Type B pancreatic cell (in vitro differentiated cells): Measurements from ENCODE around the gene NXPH2. TPM values are rescaled to one million over a fixed set of nuclear protein-coding genes. Genes with fewer than 3 reads are reported as not detected.

Source experiments
- DNase-seq: peaks from one replicate; pipeline ENCODE4 v3.0.0; 2021; ENCODE audit warnings: mixed read lengths; ENCODE audit not compliant: unreplicated experiment; ENCODE audit errors: extremely low spot score
- H3K27ac Mint-ChIP-seq: 2 replicates; pipeline ENCODE4 v1.8.0; 2021; ENCODE audit warnings: mild to moderate bottlenecking, mixed read lengths
- H3K27me3 Mint-ChIP-seq: 2 replicates; pipeline ENCODE4 v1.8.0; 2021; ENCODE audit warnings: mixed read lengths
- H3K36me3 Mint-ChIP-seq: 2 replicates; pipeline ENCODE4 v1.8.0; 2021; ENCODE audit warnings: mixed read lengths
- H3K4me1 Mint-ChIP-seq: one replicate; pipeline ENCODE4 v1.8.0; 2021; ENCODE audit warnings: mixed read lengths; ENCODE audit not compliant: unreplicated experiment
- H3K4me3 Mint-ChIP-seq: 2 replicates; pipeline ENCODE4 v1.8.0; 2021; ENCODE audit warnings: mild to moderate bottlenecking, mixed read lengths
- H3K9me3 Mint-ChIP-seq: 2 replicates; pipeline ENCODE4 v1.8.0; 2021; ENCODE audit warnings: mixed read lengths
- total RNA-seq: library from RNA; stranded (reverse); gene quantifications from 2 replicates; pipeline ENCODE4 v1.2.1, GENCODE V29; 2021; ENCODE audit warnings: low replicate concordance
- TF ChIP-seq, protein P1 (sequence below): fragments of 200-600 bp; sonication (generic); conservative IDR thresholded peaks from 2 replicates; pipeline ENCODE4 v1.5.0; 2021; ENCODE audit warnings: antibody characterized with exemption, mild to moderate bottlenecking

Gene NXPH2
- total RNA-seq, 1 donor from 2014 or later, result 5.0 TPM

DNA sequence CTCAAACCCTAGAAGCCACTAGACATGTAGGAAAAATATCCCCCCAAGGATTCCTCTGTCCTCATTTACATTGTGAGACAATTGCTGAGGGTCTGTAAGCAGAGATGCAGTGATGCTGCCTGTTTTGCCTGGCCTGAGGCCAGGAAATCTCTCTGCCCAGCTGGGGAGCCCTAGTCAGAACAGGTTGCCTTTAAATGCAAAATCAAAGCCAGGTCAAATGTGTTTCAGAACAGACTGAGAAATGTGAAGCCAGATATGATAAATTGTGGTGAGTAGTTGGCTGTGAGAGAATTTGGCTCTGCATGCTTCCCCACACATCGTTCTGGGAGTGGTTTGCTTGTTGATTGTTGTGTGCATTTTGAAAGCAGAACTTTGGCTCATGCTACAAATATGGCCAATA is 38.4 kb upstream of the NXPH2 start:
- DNase-seq, result no peak
- Mint-ChIP-seq H3K27me3 (no peaks in the 10 kb centered on the region), H3K4me3 (no peak overlapping the region), H3K27ac (no peak overlapping the region), H3K9me3 (no peaks in the 10 kb centered on the region), H3K36me3 (no peaks in the 10 kb centered on the region), H3K4me1 (peaks cover 13% of the 10 kb centered on the region)
- TF ChIP-seq, protein P1, sequence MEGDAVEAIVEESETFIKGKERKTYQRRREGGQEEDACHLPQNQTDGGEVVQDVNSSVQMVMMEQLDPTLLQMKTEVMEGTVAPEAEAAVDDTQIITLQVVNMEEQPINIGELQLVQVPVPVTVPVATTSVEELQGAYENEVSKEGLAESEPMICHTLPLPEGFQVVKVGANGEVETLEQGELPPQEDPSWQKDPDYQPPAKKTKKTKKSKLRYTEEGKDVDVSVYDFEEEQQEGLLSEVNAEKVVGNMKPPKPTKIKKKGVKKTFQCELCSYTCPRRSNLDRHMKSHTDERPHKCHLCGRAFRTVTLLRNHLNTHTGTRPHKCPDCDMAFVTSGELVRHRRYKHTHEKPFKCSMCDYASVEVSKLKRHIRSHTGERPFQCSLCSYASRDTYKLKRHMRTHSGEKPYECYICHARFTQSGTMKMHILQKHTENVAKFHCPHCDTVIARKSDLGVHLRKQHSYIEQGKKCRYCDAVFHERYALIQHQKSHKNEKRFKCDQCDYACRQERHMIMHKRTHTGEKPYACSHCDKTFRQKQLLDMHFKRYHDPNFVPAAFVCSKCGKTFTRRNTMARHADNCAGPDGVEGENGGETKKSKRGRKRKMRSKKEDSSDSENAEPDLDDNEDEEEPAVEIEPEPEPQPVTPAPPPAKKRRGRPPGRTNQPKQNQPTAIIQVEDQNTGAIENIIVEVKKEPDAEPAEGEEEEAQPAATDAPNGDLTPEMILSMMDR, result no peak

DNA sequence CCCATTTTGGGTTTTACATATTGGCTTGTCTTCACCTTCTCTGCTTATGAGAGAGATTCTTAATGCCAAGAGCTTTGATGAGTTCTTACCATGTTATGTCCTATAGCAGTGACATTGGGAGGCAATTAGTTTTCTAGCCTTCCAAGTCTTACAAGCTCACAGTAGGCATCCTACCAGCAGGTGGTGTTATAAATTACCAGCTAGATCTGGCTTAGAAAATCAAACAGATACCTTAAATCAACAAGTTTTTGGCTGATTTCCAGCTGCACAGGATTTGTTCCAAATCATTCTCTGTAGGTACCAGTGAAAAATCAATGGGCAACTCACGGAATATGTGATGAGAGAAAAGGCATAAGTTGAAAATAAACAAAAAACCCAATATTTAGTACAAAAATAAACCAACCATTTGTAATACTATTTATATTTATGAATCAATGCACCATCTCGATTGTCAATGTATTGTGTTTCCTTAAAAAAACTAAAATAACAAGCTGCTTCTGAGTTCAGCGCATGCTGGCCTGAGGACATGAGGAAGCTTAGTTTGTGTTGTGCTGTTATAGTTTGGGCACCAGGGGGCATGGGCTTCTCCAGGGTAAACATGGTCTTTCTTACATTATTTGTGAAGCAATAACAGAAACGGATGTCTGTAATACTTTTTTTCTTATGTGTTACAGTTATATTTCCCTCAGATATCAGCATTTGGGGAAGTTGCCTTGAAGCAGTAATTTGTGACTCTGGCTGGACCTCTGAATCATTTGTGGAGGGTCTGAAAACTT is 34.1 kb upstream of the NXPH2 start:
- TF ChIP-seq, protein P1, result peak; percentile 50
- no peaks in the 10 kb centered on the region for H3K9me3 Mint-ChIP-seq
- DNase-seq, result no peak
- H3K4me1 Mint-ChIP-seq, result peaks cover 9% of the 10 kb centered on the region
- peaks cover 1% of the 10 kb centered on the region for H3K27me3 Mint-ChIP-seq
- no peak overlapping the region for H3K4me3 Mint-ChIP-seq
- no peak overlapping the region for H3K27ac Mint-ChIP-seq
- H3K36me3 Mint-ChIP-seq, result no peaks in the 10 kb centered on the region

DNA sequence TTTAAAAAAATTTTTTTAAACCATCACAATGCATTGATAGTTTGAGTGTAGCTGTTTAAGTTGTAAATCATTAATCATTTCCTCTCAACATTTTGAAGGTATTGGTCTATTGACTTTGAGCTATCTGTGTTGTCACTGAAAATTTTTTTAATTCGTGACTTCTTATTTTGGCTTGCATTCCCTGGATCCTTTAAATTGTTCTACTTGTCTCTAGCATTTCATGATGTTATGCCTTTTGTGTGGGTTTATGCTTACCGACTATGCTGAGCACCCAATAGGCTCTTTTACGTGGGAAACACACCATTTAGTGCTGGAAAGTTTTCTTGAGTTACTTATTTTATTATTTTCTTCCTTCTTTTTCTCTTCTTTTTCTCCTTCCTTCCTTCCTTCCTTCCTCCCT is 31.2 kb upstream of the NXPH2 start:
- no peaks in the 10 kb centered on the region for H3K9me3 Mint-ChIP-seq
- H3K36me3 Mint-ChIP-seq, result no peaks in the 10 kb centered on the region
- no peak for DNase-seq
- no peak overlapping the region for H3K4me3 Mint-ChIP-seq
- H3K4me1 Mint-ChIP-seq, result peaks cover 5% of the 10 kb centered on the region
- no peak overlapping the region for H3K27ac Mint-ChIP-seq
- TF ChIP-seq, protein P1, result no peak
- H3K27me3 Mint-ChIP-seq, result peaks cover 2% of the 10 kb centered on the region

DNA sequence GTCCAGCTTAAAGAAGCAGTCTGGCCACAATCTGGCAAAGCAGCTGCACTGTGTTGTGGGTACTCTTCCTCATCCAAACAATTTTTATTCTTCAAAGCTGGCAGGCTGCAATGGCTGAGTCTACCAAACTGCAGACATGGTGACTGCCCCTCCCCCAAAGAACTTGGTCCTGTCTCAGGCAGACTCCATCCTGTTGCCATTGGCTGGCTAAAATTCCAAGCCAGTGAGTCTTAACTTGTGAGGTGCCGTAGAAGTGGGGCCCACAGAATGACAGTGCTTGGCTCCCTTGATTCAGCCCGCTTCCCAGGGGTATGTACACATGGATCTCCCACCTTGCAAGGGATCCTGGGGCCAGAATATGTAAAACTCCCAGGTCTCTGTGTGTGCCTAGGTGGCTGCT is 14.5 kb upstream of the NXPH2 start:
- Mint-ChIP-seq H3K36me3 (no peaks in the 10 kb centered on the region), H3K9me3 (peaks cover 9% of the 10 kb centered on the region), H3K4me3 (no peak overlapping the region), H3K27ac (no peak overlapping the region), H3K4me1 (no peaks in the 10 kb centered on the region), H3K27me3 (no peaks in the 10 kb centered on the region)
- TF ChIP-seq, protein P1, result no peak
- no peak for DNase-seq

DNA sequence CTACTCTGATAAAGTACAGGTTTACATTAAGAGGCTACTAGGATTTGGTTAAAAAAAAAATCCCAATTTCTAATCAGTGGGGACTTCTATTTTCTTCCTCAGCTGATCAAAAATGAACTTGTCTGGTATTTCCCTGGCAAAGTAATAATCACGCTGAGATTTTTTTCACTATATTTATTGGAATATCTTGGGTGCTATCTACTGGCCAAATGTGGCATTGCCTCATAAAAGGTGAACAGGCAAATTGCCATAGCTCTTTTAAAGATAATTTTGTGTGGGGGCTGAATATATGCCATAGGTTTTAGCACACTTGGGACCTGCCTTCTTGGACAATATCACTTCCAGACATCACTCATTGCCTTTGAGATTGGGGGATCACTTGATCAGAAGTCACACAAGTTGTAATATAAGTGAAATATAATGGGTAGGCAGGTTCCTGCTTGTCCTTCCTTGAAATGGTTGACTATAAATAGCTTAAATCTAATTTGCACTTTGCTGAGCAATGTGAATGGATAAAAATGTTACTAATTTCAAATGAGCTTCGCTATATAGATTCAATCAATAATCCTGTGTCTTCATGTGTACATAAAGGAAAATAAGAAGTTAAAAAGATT is 7.0 kb upstream of the NXPH2 start:
- Mint-ChIP-seq H3K4me1 (peaks cover 5% of the 10 kb centered on the region), H3K27me3 (peaks cover 19% of the 10 kb centered on the region), H3K4me3 (no peak overlapping the region), H3K9me3 (peaks cover 6% of the 10 kb centered on the region), H3K36me3 (no peaks in the 10 kb centered on the region), H3K27ac (no peak overlapping the region)
- DNase-seq, result no peak
- TF ChIP-seq, protein P1, result peak; percentile 83
